PC-3 (cell line): ENCODE measurements around the gene HHIP.
"Not testable (repeated sequence)": the region's sequence is repeated elsewhere in the genome, so short reads cannot be mapped to it uniquely, and the experiment has no call there.

ENCODE experiments used
- EZH2 ChIP-seq: fragments of 300-600 bp; sonication (generic); IDR thresholded peaks from one replicate; pipeline ENCODE4 v1.6.1; 2017; ENCODE audit warnings: antibody characterized with exemption, mild to moderate bottlenecking, low read length; ENCODE audit not compliant: unreplicated experiment
- TF ChIP-seq, protein P1 (sequence below): fragments of 300-600 bp; sonication (generic); conservative IDR thresholded peaks from 2 replicates; pipeline ENCODE4 v1.5.1; 2017; ENCODE audit warnings: antibody characterized with exemption, low read depth, mild to moderate bottlenecking, low read length

DNA sequence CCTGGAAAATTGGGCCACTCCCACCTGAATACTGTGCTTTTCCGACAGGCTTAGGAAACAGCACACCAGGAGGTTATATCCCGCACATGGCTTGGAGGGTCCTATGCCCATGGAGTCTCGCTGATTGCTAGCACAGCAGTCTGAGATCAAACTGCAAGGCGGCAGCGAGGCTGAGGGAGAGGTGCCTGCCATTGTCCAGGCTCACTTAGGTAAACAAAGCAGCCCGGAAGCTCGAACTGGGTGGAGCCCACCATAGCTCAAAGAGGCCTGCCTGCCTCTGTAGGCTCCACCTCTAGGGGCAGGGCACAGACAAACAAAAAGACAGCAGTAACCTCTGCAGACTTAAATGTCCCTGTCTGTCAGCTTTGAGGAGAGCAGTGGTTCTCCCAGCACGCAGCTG is 122.9 kb downstream of the HHIP start:
- TF ChIP-seq, protein P1, sequence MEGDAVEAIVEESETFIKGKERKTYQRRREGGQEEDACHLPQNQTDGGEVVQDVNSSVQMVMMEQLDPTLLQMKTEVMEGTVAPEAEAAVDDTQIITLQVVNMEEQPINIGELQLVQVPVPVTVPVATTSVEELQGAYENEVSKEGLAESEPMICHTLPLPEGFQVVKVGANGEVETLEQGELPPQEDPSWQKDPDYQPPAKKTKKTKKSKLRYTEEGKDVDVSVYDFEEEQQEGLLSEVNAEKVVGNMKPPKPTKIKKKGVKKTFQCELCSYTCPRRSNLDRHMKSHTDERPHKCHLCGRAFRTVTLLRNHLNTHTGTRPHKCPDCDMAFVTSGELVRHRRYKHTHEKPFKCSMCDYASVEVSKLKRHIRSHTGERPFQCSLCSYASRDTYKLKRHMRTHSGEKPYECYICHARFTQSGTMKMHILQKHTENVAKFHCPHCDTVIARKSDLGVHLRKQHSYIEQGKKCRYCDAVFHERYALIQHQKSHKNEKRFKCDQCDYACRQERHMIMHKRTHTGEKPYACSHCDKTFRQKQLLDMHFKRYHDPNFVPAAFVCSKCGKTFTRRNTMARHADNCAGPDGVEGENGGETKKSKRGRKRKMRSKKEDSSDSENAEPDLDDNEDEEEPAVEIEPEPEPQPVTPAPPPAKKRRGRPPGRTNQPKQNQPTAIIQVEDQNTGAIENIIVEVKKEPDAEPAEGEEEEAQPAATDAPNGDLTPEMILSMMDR = not testable (repeated sequence)
- not testable (repeated sequence) for TF ChIP-seq EZH2
